Frontal cortex (tissue), 4 donors: ENCODE results near the gene CLDN6. TPM values are rescaled to one million over a fixed set of nuclear protein-coding genes. Genes with fewer than 3 reads are reported as not detected.
"Not testable (repeated sequence)": the region's sequence is repeated elsewhere in the genome, so short reads cannot be mapped to it uniquely, and the experiment has no call there.

Experiments
- DNase-seq, 2 donors: peaks; one replicate each; pipeline ENCODE4 v3.0.0; 2012; ENCODE audit warnings: low spot score in 2 of 2
- FAIRE-seq: peaks from 2 replicates; lab custom pipeline; 2012; peaks lifted over from hg19 to GRCh38; lab: Jason Lieb, UNC
- total RNA-seq: library from RNA; depleted of rRNA; stranded (reverse); fragments of >200 nt; gene quantifications from one replicate; pipeline ENCODE4 v1.2.3, GENCODE V29; 2014
- donor health status: control.
- donor health status: control.
- donor health status: control.

The CLDN6 gene
- total RNA-seq, result 0.41 TPM

GRCh38 chr16:3017794-3018506 is at the start of gene CLDN6:
Gene CLDN6, minus strand, starts transcription at chr16:3018183. Its CDS starts 2,162 bp downstream, at chr16:3016021.
- FAIRE-seq, result no peak
- DNase-seq, result no peak

- FAIRE-seq, result no peak
Observed at GRCh38 chr16:3066440-3066748, 48.4 kb upstream of the CLDN6 start.

GRCh38 chr16:3065742-3066439 is 47.9 kb upstream of the CLDN6 start:
- DNase-seq, result no peak
- FAIRE-seq, result no peak

More at GRCh38 chr16:3066440-3066748, 48.4 kb upstream of the CLDN6 start:
- DNase-seq, result no peak

- no peak for DNase-seq
Observed at GRCh38 chr16:3065069-3065741, 47.2 kb upstream of the CLDN6 start, which contains the start of gene IL32. Gene IL32, plus strand, starts transcription at chr16:3065640. Its CDS starts 172 bp downstream, at chr16:3065812.

GRCh38 chr16:3063625-3064386 is 45.8 kb upstream of the CLDN6 start:
- FAIRE-seq (no peak), DNase-seq (no peak)

More at GRCh38 chr16:3065069-3065741, 47.2 kb upstream of the CLDN6 start, which contains the start of gene IL32:
- no peak for FAIRE-seq

GRCh38 chr16:3062553-3062952 is 44.6 kb upstream of the CLDN6 start:
- DNase-seq (no peak), FAIRE-seq (no peak)

GRCh38 chr16:3060339-3061127 is 42.5 kb upstream of the CLDN6 start:
- no peak for FAIRE-seq
- DNase-seq, result no peak

GRCh38 chr16:3059723-3060242 is 41.8 kb upstream of the CLDN6 start:
- no peak for FAIRE-seq
- peak in 1 of 2 donors; percentile 42 for DNase-seq

- FAIRE-seq, result no peak
- peak; percentile 91 to 96 for DNase-seq
Observed at GRCh38 chr16:3059041-3059722, 41.2 kb upstream of the CLDN6 start.

GRCh38 chr16:3058139-3059030 is 40.4 kb upstream of the CLDN6 start:
- peak in 1 of 2 donors; percentile 61 for DNase-seq
- FAIRE-seq, result no peak

GRCh38 chr16:3057181-3058138 is 39.5 kb upstream of the CLDN6 start:
- FAIRE-seq, result no peak
- no peak for DNase-seq

GRCh38 chr16:3056336-3057180 is 38.6 kb upstream of the CLDN6 start:
- no peak for FAIRE-seq
- no peak for DNase-seq

GRCh38 chr16:3055734-3056115 is 37.7 kb upstream of the CLDN6 start:
- not testable (repeated sequence) for FAIRE-seq, DNase-seq

GRCh38 chr16:3054965-3055733 is 37.2 kb upstream of the CLDN6 start:
- no peak for FAIRE-seq
- DNase-seq, result no peak

GRCh38 chr16:3053330-3053710 is 35.3 kb upstream of the CLDN6 start:
- DNase-seq, FAIRE-seq: not testable (repeated sequence)
